Panc1 (cell line): ENCODE results near the gene ABHD15. TPM values are rescaled to one million over a fixed set of nuclear protein-coding genes. Genes with fewer than 3 reads are reported as not detected.
A peak's percentile ranks its signal among the peaks of the same experiment; 100 is the strongest.

ENCODE experiments used
- ATAC-seq: fragments of 200-7000 bp; cut with Tn5 transposase; 2 replicates; pipeline ENCODE4 v1.9.1; 2020; ENCODE audit warnings: mild to moderate bottlenecking, moderate library complexity
- Bru-seq: library from RNA; stranded (reverse); fragments of 400-500 nt; gene quantifications from one replicate; lab custom pipeline; 2021; lab: Mats Ljungman, UMichigan
- BruChase-seq, 2 experiments: library from RNA; stranded (reverse); fragments of 400-500 nt; gene quantifications; one replicate each; lab custom pipeline; 2021; lab: Mats Ljungman, UMichigan
- BruUV-seq: library from RNA; stranded (reverse); fragments of 400-500 nt; replicated peaks from 2 replicates; lab custom pipeline; 2021; lab: Mats Ljungman, UMichigan
- CTCF ChIA-PET: fragments of 300-600 bp; sonication (Branson Sonifier 250); formaldehyde crosslinking; loops from one replicate; lab custom pipeline; 2022; ENCODE audit warnings: antibody characterized with exemption; lab: Charles Lee
- POLR2A ChIA-PET: fragments of 300-600 bp; sonication (Branson Sonifier 250); formaldehyde crosslinking; loops from one replicate; lab custom pipeline; 2022; ENCODE audit warnings: antibody characterized with exemption; lab: Charles Lee
- DNase-seq: peaks from one replicate; pipeline ENCODE4 v3.0.0-alpha.2; 2010; ENCODE audit warnings: low read depth, low spot score
- H3K27ac ChIP-seq: 2 replicates; pipeline ENCODE4 v1.5.1; 2011; ENCODE audit warnings: mild to moderate bottlenecking, low read length, inconsistent platforms
- H3K27me3 ChIP-seq: fragments of 200-500 bp; sonication (Bioruptor generic); 2 replicates; pipeline ENCODE4 v1.6.0; 2014; ENCODE audit warnings: low read length, inconsistent platforms; ENCODE audit not compliant: control insufficient read depth, insufficient read depth
- H3K36me3 ChIP-seq: fragments of 200-500 bp; sonication (Bioruptor generic); 2 replicates; pipeline ENCODE4 v1.5.1; 2014; ENCODE audit warnings: inconsistent platforms, mild to moderate bottlenecking, low read length, moderate library complexity; ENCODE audit not compliant: control insufficient read depth, insufficient read depth
- H3K4me1 ChIP-seq: 2 replicates; pipeline ENCODE4 v1.5.1; 2011; ENCODE audit warnings: inconsistent platforms, mild to moderate bottlenecking, low read length, moderate library complexity; ENCODE audit not compliant: control insufficient read depth, insufficient read depth
- H3K4me3 ChIP-seq, 2 experiments: 2 replicates each; pipeline ENCODE4 v1.5.1; 2011 to 2012; ENCODE audit warnings: low read depth in 2 of 2, low read length in 2 of 2, mild to moderate bottlenecking in 2 of 2, inconsistent platforms in 1 of 2, moderate library complexity in 1 of 2
- H3K9me3 ChIP-seq: fragments of 200-500 bp; sonication (Bioruptor generic); 2 replicates; pipeline ENCODE4 v1.5.1; 2014; ENCODE audit warnings: low read depth, mild to moderate bottlenecking, inconsistent platforms, low read length, moderate library complexity; ENCODE audit not compliant: control insufficient read depth, insufficient read depth
- POLR2AphosphoS5 ChIP-seq: IDR thresholded peaks from 2 replicates; pipeline ENCODE4 v1.6.1; 2012; ENCODE audit warnings: mild to moderate bottlenecking, low read depth, low read length, moderate library complexity
- SIN3A ChIP-seq: IDR thresholded peaks from 2 replicates; pipeline ENCODE4 v1.6.1; 2012; ENCODE audit warnings: low read depth, mild to moderate bottlenecking, low read length, moderate library complexity, borderline replicate concordance; ENCODE audit not compliant: insufficient read depth
- TCF7L2 ChIP-seq: IDR thresholded peaks from 2 replicates; pipeline ENCODE4 v1.6.1; 2011; ENCODE audit warnings: mild to moderate bottlenecking, low read depth, low read length, inconsistent platforms
- in situ Hi-C: cut with HindIII; loops from 2 replicates; pipeline ENCODE4 v1.10.0; 2016; ENCODE audit warnings: low sequenced_read_pairs, low pct_unique_long_range_greater_than_20kb
- intact Hi-C: fragments of 100-400 bp; cut with micrococcal nuclease; formaldehyde crosslinking; loops from one replicate; pipeline ENCODE4 v1.10.0; 2022; ENCODE audit not compliant: unreplicated experiment
- long read RNA-seq: library from polyadenylated mRNA; unstranded; transcript quantifications from one replicate; pipeline ENCODE4 v2.0.0, GENCODE V29; 2021; ENCODE audit not compliant: unreplicated experiment
- polyA plus RNA-seq: library from polyadenylated mRNA; unstranded; fragments of >200 nt; gene quantifications from one replicate; pipeline ENCODE4 v1.2.1, GENCODE V29; 2012; ENCODE audit warnings: missing spikeins; ENCODE audit not compliant: insufficient read length
- total RNA-seq: library from RNA; stranded (reverse); gene quantifications from one replicate; pipeline ENCODE4 v1.2.1, GENCODE V29; 2021; ENCODE audit not compliant: unreplicated experiment
- TF ChIP-seq, protein P1 (sequence below), 2 experiments: IDR thresholded peaks; 2 replicates each; pipeline ENCODE4 v1.6.1; 2011 to 2012; ENCODE audit warnings: low read depth in 2 of 2, control low read depth in 1 of 2, low read length in 1 of 2, mild to moderate bottlenecking in 1 of 2, moderate library complexity in 1 of 2; ENCODE audit not compliant: insufficient read depth in 1 of 2
- TF ChIP-seq, protein P2 (sequence below): fragments of 450-650 bp; IDR thresholded peaks from 2 replicates; pipeline ENCODE4 v1.5.1; 2017; ENCODE audit warnings: mild to moderate bottlenecking

ABHD15 gene, protein sequence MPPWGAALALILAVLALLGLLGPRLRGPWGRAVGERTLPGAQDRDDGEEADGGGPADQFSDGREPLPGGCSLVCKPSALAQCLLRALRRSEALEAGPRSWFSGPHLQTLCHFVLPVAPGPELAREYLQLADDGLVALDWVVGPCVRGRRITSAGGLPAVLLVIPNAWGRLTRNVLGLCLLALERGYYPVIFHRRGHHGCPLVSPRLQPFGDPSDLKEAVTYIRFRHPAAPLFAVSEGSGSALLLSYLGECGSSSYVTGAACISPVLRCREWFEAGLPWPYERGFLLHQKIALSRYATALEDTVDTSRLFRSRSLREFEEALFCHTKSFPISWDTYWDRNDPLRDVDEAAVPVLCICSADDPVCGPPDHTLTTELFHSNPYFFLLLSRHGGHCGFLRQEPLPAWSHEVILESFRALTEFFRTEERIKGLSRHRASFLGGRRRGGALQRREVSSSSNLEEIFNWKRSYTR
- 33.7 TPM for total RNA-seq
- polyA plus RNA-seq = 25.9 TPM
- Bru-seq, nascent RNA = percentile 73 among the genes with signal in this experiment
- percentile 92 among the genes with signal in this experiment for BruChase-seq, experiment 1, labeled RNA remaining after a 2-hour chase
- percentile 93 among the genes with signal in this experiment for BruChase-seq, experiment 2, labeled RNA remaining after a 6-hour chase
- long read RNA-seq, transcript ABHD15-201 (2 exons, 3,592 nt) = major isoform, 75 of 117 reads
- long read RNA-seq, partial matches to known transcripts = 0 of 117 reads
- long read RNA-seq, other reads (novel, unspliced or antisense) = 42 of 117 reads

DNA sequence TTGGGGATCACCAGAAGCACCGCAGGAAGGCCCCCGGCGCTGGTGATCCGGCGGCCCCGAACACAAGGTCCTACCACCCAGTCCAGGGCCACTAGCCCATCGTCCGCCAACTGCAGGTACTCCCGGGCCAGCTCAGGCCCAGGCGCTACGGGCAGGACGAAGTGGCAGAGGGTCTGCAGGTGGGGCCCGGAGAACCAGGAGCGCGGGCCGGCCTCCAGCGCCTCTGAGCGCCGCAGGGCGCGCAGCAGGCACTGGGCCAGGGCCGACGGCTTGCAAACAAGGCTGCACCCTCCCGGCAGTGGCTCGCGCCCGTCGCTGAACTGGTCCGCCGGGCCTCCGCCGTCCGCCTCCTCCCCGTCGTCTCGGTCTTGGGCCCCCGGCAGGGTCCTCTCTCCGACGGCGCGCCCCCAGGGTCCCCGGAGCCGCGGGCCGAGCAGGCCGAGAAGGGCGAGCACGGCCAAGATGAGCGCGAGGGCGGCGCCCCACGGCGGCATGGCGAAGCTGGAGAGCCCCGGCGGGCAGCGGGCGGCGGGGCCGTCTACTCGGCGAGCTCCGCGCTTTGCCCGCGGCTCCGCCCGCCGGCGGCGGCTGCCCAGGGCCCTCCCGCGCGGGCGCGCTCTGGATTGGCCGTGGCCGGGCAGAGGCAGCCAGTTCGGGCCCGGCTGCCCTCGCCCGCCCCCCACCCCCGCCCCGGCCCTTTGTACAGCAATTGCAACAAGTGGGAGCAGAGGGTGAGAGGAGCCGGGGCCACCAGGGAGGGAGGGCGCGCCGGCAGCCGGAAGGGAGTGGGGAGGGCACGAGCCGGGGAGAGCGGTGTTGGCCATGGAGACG lies at the start of gene ABHD15:
TSS of gene ABHD15 (minus strand) at position 565 of the 831 bp plus-strand sequence. CDS start at position 494, 71 bp downstream.
- intact Hi-C loops (no loop called here), in situ Hi-C loops (no loop called here)
- POLR2A ChIA-PET = interaction anchor here (0.6 kb wide), 1 partner anchor 25 kb away, joined by 3 read pairs; no protein-coding TSS in a partner anchor

DNA sequence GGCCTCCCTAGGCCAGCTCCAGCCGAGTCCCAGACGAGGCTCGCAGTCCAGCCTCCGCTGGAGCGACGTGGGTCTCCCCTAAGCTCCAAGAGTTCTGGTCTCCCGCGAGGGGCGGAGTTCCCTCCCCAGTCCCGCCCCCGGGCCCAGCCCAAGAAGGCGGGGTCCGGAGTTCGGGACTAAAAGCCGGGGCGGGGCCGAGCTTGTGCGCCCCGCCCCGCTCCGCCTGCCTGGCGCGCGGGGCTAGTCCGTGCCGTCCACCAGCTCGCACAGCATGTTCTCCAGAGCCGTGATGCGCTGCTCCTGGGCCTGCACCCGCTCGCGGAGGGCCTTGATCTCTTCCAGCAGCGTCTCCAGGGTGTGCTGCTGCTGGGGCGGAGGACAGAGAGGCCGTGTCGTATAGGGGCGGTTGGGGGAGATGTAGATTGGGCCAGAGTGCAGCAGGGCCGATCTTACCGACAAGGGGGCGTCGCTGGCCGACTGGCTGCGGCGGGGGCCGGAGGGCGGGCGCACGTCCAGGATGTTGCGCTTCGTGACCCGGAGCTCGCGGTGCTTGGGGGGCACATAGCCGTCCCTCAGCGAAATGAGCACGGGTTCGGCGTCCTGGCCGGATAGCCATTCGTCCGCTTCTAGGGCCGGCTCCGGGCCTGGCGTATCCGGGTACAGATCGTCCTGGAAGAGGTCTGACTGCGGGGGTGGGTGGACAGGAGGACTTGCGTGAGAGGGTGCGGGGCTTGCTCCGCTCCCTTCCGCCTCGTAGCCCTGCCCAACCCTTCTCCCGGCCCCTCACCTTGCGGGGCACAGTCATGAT lies 48.9 kb upstream of the ABHD15 start:
- in situ Hi-C loops (no loop called here), intact Hi-C loops (no loop called here)
- Histone ChIP-seq H3K36me3 (no peaks in the 10 kb centered on the region), H3K27me3 (no peaks in the 10 kb centered on the region), H3K9me3 (no peaks in the 10 kb centered on the region), H3K4me3 (peak overlapping the region; percentile 40 to 54), H3K4me1 (peaks cover 37% of the 10 kb centered on the region), H3K27ac (peak overlapping the region; percentile 19; the same call in 1 of the 2 replicates)
- TF ChIP-seq, protein P1, sequence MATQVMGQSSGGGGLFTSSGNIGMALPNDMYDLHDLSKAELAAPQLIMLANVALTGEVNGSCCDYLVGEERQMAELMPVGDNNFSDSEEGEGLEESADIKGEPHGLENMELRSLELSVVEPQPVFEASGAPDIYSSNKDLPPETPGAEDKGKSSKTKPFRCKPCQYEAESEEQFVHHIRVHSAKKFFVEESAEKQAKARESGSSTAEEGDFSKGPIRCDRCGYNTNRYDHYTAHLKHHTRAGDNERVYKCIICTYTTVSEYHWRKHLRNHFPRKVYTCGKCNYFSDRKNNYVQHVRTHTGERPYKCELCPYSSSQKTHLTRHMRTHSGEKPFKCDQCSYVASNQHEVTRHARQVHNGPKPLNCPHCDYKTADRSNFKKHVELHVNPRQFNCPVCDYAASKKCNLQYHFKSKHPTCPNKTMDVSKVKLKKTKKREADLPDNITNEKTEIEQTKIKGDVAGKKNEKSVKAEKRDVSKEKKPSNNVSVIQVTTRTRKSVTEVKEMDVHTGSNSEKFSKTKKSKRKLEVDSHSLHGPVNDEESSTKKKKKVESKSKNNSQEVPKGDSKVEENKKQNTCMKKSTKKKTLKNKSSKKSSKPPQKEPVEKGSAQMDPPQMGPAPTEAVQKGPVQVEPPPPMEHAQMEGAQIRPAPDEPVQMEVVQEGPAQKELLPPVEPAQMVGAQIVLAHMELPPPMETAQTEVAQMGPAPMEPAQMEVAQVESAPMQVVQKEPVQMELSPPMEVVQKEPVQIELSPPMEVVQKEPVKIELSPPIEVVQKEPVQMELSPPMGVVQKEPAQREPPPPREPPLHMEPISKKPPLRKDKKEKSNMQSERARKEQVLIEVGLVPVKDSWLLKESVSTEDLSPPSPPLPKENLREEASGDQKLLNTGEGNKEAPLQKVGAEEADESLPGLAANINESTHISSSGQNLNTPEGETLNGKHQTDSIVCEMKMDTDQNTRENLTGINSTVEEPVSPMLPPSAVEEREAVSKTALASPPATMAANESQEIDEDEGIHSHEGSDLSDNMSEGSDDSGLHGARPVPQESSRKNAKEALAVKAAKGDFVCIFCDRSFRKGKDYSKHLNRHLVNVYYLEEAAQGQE (IDR thresholded peaks at IDR 0.05; ENCODE audit: insufficient read depth in 1 of 2, low read depth in 2 of 2, low read length in 1 of 2) = no peak
- TF ChIP-seq, protein P2, sequence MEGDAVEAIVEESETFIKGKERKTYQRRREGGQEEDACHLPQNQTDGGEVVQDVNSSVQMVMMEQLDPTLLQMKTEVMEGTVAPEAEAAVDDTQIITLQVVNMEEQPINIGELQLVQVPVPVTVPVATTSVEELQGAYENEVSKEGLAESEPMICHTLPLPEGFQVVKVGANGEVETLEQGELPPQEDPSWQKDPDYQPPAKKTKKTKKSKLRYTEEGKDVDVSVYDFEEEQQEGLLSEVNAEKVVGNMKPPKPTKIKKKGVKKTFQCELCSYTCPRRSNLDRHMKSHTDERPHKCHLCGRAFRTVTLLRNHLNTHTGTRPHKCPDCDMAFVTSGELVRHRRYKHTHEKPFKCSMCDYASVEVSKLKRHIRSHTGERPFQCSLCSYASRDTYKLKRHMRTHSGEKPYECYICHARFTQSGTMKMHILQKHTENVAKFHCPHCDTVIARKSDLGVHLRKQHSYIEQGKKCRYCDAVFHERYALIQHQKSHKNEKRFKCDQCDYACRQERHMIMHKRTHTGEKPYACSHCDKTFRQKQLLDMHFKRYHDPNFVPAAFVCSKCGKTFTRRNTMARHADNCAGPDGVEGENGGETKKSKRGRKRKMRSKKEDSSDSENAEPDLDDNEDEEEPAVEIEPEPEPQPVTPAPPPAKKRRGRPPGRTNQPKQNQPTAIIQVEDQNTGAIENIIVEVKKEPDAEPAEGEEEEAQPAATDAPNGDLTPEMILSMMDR = no peak
- TF ChIP-seq TCF7L2 (no peak), SIN3A (peak; percentile 40; the same call in 1 of the 2 replicates), POLR2AphosphoS5 (no peak; the same call in 1 of the 2 replicates)
- BruUV-seq = no TSS peak
- ATAC-seq (peak; percentile 83), DNase-seq (no peak)
- ChIA-PET CTCF (interaction anchor here (0.6 to 2.1 kb wide), 5 partner anchors 18 to 246 kb away, joined by 3 to 7 read pairs (median 5); no protein-coding TSS in a partner anchor), POLR2A (interaction anchor here (0.9 kb wide), 1 partner anchor 24 kb away, joined by 3 read pairs; no protein-coding TSS in a partner anchor)

More for the DNA sequence above, at the start of gene ABHD15:
- peaks cover 14% of the 10 kb centered on the region for H3K4me1 ChIP-seq
- ATAC-seq = peak; percentile 68
- H3K9me3 ChIP-seq = no peaks in the 10 kb centered on the region
- TF ChIP-seq, protein P1 (IDR thresholded peaks at IDR 0.05; ENCODE audit: insufficient read depth in 1 of 2, low read depth in 2 of 2, low read length in 1 of 2) = no peak
- peak; percentile 21; the same call in 1 of the 2 replicates for TF ChIP-seq TCF7L2
- TF ChIP-seq POLR2AphosphoS5 = 0 out of 2 replicates have a peak, but pooled peaks have one; percentile 47
- H3K27ac ChIP-seq = peak within 1 kb of the TSS; percentile 92
- DNase-seq = no peak
- H3K27me3 ChIP-seq = no peaks in the 10 kb centered on the region
- peak within 1 kb of the TSS; percentile 81 to 88 for H3K4me3 ChIP-seq
- CTCF ChIA-PET = interaction anchor here (0.6 to 1.6 kb wide), 2 partner anchors 197 to 225 kb away, joined by 8 to 17 read pairs; no protein-coding TSS in a partner anchor
- BruUV-seq = no TSS peak
- H3K36me3 ChIP-seq = no peaks in the 10 kb centered on the region
